HepG2 (cell line): ENCODE data around the gene FDXACB1.

ENCODE experiments used
- EHMT2 ChIP-seq: fragments of 200-600 bp; sonication (generic); IDR thresholded peaks from 2 replicates; pipeline ENCODE4 v1.7.0; 2017; ENCODE audit warnings: antibody characterized with exemption, low read depth, low read length, borderline replicate concordance
- ELF1 ChIP-seq: sonication (generic); formaldehyde crosslinking; IDR thresholded peaks from 2 replicates; pipeline ENCODE4 v1.4.0; 2020; ENCODE audit warnings: missing genetic modification reagents
- KDM5B ChIP-seq: sonication (generic); formaldehyde crosslinking; IDR thresholded peaks from 2 replicates; pipeline ENCODE4 v1.4.0; 2020; ENCODE audit warnings: missing genetic modification reagents, mild to moderate bottlenecking, borderline replicate concordance
- MTA3 ChIP-seq: sonication (generic); formaldehyde crosslinking; IDR thresholded peaks from 2 replicates; pipeline ENCODE4 v1.4.0; 2020; ENCODE audit warnings: missing genetic modification reagents
- RARG ChIP-seq: sonication (generic); formaldehyde crosslinking; IDR thresholded peaks from 2 replicates; pipeline ENCODE4 v1.4.0; 2020; ENCODE audit warnings: low read depth, mild to moderate bottlenecking, missing genetic modification reagents
- TAF1 ChIP-seq: sonication (generic); formaldehyde crosslinking; IDR thresholded peaks from 2 replicates; pipeline ENCODE4 v1.4.0; 2020; ENCODE audit warnings: missing genetic modification reagents
- TEAD2 ChIP-seq: sonication (generic); formaldehyde crosslinking; IDR thresholded peaks from 2 replicates; pipeline ENCODE4 v1.9.0; 2021; ENCODE audit warnings: missing genetic modification reagents
- ZFX ChIP-seq: sonication (generic); formaldehyde crosslinking; IDR thresholded peaks from 2 replicates; pipeline ENCODE4 v1.4.0; 2020; ENCODE audit warnings: mild to moderate bottlenecking, low read depth, missing genetic modification reagents, moderate library complexity
- ZFY ChIP-seq: sonication (generic); formaldehyde crosslinking; IDR thresholded peaks from 2 replicates; pipeline ENCODE4 v1.4.0; 2020; ENCODE audit warnings: missing genetic modification reagents
- ZNF292 ChIP-seq: sonication (generic); formaldehyde crosslinking; IDR thresholded peaks from 2 replicates; pipeline ENCODE4 v1.8.1; 2022; ENCODE audit warnings: mild to moderate bottlenecking, low read depth, missing genetic modification reagents, borderline replicate concordance
- ZNF468 ChIP-seq: sonication (generic); formaldehyde crosslinking; IDR thresholded peaks from 2 replicates; pipeline ENCODE4 v1.8.0; 2022; ENCODE audit warnings: mild to moderate bottlenecking, moderate library complexity, missing genetic modification reagents
- TF ChIP-seq, protein P1 (sequence below): sonication (generic); formaldehyde crosslinking; IDR thresholded peaks from 2 replicates; pipeline ENCODE4 v1.5.0; 2020; ENCODE audit warnings: mild to moderate bottlenecking, missing genetic modification reagents, moderate library complexity
- TF ChIP-seq, protein P2 (sequence below): sonication (generic); formaldehyde crosslinking; IDR thresholded peaks from 2 replicates; pipeline ENCODE4 v1.4.0; 2020; ENCODE audit warnings: missing genetic modification reagents, mild to moderate bottlenecking, borderline replicate concordance

DNA sequence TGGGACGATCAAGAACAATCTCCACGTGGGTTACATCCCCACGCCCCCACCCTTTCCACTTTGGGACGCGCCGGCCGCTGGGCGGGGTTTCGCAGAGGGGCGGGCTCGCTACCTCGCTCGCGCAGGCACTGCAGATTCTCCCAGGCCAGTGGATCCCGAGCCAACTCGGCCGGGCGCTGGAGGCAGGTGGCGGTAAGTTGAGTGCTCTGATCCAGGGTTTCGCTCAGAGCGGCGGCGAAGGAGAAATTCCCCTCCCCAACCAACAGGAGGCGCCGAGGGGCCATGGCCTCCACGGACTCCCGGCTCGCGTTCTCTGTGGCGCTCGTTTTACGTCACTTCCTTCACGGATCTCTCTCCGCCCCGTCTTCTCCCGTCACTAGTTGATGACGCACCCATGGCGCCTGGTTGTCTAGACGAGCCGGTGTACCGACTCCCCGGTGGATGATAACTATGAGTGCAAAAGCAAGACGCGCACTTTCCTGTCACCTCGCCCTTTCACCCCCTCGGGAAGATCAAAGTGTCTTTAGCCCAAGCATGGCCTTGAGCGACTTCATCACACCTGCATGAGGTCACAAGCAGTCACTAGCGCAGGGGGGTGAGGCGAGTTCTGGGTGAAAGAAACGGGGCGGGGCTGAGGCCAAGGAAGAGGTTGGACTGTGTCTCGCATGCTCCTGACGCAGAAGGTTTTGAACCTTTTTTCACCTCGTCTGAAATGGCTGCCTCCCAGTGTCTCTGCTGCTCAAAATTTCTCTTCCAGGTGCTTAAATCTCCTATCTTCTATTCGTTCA is at the start of gene FDXACB1, which contains the start of gene CFAP68:
- TF ChIP-seq TAF1 (CRISPR knock-in tag) (no peak; the same call in 1 of the 2 replicates), RARG (CRISPR knock-in tag) (no peak), TEAD2 (CRISPR knock-in tag) (no peak), MTA3 (CRISPR knock-in tag) (no peak), ZNF468 (CRISPR knock-in tag) (no peak), ELF1 (CRISPR knock-in tag) (peak; percentile 72), ZFX (CRISPR knock-in tag) (peak; percentile 81), EHMT2 (no peak; the same call in 1 of the 2 replicates), ZFY (CRISPR knock-in tag) (peak; percentile 74), ZNF292 (peak; percentile 58; the same call in 1 of the 2 replicates), KDM5B (CRISPR knock-in tag) (peak; percentile 89)
- TF ChIP-seq, protein P1, sequence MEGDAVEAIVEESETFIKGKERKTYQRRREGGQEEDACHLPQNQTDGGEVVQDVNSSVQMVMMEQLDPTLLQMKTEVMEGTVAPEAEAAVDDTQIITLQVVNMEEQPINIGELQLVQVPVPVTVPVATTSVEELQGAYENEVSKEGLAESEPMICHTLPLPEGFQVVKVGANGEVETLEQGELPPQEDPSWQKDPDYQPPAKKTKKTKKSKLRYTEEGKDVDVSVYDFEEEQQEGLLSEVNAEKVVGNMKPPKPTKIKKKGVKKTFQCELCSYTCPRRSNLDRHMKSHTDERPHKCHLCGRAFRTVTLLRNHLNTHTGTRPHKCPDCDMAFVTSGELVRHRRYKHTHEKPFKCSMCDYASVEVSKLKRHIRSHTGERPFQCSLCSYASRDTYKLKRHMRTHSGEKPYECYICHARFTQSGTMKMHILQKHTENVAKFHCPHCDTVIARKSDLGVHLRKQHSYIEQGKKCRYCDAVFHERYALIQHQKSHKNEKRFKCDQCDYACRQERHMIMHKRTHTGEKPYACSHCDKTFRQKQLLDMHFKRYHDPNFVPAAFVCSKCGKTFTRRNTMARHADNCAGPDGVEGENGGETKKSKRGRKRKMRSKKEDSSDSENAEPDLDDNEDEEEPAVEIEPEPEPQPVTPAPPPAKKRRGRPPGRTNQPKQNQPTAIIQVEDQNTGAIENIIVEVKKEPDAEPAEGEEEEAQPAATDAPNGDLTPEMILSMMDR (CRISPR knock-in tag), result peak; percentile 99
- TF ChIP-seq, protein P2, sequence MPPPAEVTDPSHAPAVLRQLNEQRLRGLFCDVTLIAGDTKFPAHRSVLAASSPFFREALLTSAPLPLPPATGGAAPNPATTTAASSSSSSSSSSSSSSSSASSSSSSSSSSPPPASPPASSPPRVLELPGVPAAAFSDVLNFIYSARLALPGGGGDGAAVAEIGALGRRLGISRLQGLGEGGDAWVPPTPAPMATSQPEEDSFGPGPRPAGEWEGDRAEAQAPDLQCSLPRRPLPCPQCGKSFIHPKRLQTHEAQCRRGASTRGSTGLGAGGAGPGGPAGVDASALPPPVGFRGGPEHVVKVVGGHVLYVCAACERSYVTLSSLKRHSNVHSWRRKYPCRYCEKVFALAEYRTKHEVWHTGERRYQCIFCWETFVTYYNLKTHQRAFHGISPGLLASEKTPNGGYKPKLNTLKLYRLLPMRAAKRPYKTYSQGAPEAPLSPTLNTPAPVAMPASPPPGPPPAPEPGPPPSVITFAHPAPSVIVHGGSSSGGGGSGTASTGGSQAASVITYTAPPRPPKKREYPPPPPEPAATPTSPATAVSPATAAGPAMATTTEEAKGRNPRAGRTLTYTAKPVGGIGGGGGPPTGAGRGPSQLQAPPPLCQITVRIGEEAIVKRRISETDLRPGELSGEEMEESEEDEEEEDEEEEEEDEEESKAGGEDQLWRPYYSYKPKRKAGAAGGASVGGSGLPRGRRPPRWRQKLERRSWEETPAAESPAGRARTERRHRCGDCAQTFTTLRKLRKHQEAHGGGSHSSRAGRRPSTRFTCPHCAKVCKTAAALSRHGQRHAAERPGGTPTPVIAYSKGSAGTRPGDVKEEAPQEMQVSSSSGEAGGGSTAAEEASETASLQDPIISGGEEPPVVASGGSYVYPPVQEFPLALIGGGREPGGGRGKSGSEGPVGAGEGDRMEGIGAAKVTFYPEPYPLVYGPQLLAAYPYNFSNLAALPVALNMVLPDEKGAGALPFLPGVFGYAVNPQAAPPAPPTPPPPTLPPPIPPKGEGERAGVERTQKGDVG, result peak; percentile 81; the same call in 1 of the 2 replicates
